GM21717 (cell line): ENCODE measurements around the gene NLK.
"Not testable (repeated sequence)": the region's sequence is repeated elsewhere in the genome, so short reads cannot be mapped to it uniquely, and the experiment has no call there.

Source experiments
- ATAC-seq: cut with Tn5 transposase; IDR thresholded peaks from one replicate; pipeline ENCODE4 v1.9.1; 2021; ENCODE audit warnings: mild to moderate bottlenecking, moderate library complexity; ENCODE audit not compliant: unreplicated experiment

NLK gene

DNA sequence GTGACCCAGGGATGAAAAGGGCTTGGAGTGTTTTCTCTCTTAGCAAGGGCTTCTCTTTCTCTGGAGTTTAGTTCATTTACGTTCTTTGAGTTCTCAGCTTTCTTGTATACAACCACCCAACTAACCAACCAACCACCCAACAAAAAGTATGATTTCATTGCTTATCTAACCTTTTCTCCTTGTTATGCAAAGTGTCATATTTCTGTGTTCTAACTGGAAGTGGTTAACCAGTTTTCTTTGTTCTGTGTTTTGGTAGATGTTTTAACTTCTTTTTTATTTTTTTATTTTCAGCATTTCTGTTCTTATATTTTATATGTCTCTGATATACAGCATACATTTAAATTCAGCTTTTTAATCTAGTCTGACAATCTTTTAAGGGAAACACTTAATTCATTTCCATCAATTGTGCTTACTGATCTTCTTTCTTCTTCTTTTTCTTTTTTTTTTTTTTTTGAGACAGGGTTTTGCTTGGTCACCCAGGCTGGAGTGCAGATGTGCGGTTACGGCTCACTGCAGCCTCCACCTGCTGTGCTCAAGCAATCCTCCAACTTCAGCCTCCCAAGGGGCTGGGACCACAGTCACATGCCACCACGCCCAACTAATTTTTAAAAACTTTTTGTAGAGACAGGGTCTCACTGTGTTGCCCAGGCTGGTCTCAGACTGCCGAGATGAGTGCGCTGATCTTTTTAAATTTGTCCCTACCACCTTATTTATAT is 29.6 kb downstream of the NLK start:
- ATAC-seq, result no peak

DNA sequence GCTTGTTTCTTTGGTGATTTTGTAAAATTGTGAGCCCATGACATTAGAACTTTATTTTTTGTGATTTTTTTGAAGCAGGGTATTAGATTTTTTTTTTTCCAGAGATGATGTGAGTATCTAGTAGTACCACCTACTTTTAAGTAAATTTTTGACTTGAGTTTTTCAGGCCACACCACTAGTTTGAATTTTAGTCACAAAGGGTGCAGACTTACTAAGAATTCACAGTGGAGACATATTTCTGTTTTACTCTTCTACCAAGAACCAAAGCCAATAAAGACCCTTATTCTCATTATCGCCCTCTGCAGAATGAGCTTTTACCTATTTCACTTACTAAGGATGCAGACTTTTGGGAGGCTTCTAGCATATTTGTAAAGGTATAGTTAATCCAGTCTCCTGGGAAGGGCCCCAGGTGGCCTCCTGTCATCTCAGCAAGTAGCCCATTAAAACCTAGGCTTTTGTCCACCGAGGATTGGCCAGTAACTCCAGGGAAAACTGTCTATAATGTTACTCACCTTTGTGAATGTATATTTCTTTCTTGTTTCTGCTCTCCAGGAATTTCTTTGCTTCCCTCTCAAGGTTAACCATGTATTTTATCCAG is 30.6 kb downstream of the NLK start:
- no peak for ATAC-seq

DNA sequence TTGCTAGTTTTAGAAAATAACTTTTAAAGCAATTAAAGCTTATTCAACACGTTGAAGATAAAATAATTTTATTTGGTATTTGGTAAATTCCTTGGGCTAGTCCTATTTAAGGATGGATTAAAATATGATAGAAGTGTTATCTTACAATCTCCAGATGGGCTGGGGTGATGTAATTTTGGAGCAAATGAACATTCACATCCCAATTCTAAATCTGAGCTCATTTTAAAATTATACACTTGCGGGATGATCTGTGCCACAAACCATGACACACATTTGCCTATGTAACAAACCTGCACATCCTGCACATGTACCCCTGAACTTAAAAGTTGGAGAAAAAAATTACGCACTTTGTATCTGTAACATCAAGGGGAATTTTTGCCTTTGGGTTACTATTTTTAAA is 31.5 kb downstream of the NLK start:
- ATAC-seq, result no peak

DNA sequence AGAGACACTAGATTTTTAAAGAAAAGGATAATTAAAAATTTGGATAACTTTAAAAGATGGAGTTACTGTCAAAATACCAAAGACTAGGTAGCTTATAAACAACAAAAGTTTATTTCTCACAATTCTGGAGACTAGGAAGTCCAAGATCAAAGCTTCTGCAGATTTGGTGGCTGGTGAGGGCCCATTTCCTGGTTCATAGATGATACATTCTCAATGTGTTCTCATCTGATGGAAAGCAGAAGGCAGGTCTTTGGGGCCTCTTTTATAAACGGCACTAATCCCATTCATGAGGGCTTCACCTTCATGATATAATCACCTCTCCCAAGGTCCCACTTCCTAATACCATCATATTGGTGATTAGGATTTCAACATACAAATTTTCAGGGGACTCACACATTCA is 33.7 kb downstream of the NLK start:
- no peak for ATAC-seq

DNA sequence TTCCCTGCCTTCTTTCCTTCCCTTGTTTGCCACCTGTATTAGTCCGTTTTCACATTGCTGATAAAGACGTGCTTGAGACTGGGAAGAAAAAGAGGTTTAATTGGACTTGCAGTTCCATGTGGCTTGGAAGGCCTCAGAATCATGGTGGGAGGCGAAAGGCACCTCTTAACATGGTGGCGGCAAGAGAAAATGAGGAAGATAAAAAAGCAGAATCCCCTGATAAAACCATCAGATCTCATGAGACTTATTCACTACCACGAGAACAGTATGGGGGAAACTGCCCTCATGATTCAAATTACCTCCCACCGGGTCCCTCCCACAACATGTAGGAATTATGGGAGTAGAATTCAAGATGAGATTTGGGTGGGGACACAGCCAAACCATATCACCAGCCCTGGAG is 34.7 kb downstream of the NLK start:
- not testable (repeated sequence) for ATAC-seq

DNA sequence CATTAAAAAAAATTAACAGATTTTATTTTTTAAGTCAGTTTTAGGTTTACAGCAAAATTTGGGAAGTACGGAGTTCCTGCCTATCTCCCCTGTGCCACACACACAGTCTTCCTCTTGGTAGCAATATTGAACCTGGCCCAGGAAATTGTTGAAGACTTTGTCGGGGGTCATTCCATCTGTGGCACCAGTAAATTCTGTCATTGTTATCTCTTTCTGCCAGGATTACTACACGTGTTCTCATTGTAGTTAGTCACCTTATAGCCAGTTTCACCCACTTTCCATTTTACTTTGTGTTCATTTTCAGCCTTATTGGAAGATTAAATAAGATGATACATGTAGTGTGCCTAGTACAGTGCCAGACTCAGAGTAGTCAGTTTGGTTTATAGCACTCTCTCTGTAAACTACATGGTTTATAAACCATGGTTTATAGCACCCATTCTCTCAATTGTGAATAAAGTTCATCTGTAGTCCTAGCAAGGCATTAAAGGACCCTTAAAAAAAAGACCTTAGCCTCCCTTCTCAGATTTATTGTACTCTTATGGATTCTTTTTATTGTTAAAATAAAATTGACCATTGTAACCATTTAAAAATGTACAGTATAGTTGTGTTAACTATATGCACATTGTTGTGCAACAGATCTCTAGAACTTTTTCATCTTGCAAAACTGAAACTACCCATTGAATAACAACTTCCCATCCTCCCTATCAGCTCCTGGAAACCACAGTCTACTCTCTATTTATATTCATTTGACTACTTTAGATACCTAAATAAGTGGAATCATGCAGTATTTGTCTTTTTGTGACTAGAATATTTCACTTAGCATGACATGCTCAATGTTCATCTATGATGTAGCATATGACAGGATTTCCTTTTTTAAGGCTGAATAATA is 36.1 kb downstream of the NLK start:
- ATAC-seq, result no peak

DNA sequence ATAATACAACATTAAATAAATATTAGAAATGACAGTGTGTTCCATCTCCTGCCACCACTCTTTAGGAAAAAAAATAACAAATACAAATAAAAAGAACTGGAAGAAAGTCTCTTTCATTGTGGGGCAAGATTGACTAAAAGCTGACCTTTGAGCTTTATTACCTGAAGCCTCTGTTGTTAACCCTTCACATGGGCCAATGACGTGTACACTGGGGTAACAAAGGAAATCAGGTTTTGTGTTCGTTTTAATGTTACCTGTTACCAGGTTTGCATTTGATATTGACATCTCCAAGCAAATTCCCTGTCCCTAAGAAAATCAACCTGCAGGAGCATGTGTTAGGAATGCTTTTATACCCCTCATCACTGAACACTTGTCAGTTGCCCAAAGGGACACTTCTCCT is 39.0 kb downstream of the NLK start:
- ATAC-seq, result no peak

DNA sequence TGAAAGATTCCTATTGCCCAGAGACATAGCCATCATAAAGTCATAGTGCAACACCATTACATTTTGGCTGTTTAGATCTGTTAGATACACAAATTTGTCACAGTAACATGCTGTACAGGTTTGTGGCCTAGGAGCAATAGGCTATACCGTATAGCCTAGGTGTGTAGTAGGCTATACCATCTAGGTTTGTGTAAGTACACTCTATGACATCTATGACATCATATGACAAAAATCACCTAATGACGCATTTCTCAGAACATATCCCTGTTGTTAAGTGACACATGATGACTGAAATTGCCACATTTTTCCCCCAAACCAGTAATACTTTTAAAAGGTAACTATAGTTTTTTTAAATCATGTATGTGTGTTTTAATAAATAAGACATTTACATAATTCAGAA is 43.3 kb downstream of the NLK start:
- ATAC-seq, result no peak

DNA sequence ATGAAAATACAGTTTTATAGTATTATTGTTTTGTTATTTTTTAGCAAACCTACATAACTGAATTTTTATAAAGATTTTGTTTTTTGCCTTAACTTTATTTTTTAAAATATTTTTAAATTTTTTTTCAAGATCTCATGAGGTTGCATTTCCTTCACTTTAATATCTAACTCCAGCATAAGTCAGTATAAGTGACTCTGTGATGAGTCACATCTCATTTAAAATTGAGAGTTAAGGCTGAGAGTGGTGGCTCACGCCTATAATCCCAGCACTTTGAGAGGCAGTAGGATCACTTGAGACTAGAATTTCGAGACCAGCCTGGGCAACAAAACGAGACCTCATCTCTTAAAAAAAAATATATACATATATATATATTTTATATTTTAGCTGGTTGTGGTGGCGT is 44.0 kb downstream of the NLK start:
- ATAC-seq, result no peak

DNA sequence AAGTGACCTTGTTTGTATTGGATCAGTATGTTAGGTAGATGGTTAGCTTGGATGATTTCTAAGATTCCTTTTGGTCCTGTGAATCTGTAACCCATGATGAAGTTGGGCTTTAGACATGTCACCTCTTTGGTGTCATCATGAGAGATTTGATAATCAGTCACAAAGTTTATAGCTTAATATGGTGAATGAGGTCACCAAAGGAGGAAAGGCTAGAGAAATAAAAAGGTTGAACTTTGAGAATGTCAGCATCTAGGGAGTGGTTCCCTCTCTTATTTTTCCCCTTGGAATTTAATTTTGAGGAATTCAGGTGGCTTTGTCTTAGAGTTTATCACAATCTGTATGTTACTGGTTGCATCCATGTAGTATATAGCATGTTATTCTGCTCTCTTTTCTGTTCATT is 45.3 kb downstream of the NLK start:
- ATAC-seq, result no peak

DNA sequence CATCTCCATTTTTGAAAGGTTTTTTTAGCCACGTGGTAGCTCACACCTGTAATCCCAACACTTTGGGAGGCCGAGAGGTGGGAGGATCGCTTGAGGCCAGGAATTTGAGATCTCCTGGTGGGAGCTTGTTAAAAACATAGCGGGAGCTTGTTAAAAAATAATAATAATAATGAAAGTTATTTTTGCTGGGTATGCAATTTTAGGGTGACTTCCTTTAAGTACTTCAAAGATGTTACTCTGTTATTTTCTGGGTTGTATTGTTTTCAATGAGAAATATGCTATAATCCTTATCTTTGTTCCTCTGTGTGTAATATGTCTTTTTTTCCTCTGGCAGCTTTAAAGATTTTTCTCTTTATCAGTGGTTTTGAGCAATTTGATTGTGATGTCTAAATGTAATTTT is 48.1 kb downstream of the NLK start:
- ATAC-seq, result no peak

DNA sequence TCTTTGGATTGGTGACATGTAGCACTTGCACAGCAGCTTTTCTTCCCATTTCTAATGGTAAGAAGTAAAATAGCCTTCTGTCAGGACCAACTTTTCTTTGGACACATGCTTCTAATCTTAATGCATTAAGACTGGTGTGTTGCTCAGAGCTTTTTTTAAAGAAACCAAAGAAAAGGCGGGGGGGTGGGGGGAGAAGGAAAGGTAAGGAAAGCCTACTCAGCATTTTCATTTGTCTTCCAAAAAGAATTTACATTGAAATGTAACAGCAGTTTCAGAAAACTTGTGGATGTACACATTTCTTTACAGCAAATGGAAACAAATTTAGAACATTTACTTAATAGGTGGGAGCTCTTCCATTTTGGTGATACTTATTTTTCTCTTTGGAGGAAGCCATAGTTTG is 49.6 kb downstream of the NLK start:
- ATAC-seq, result no peak

DNA sequence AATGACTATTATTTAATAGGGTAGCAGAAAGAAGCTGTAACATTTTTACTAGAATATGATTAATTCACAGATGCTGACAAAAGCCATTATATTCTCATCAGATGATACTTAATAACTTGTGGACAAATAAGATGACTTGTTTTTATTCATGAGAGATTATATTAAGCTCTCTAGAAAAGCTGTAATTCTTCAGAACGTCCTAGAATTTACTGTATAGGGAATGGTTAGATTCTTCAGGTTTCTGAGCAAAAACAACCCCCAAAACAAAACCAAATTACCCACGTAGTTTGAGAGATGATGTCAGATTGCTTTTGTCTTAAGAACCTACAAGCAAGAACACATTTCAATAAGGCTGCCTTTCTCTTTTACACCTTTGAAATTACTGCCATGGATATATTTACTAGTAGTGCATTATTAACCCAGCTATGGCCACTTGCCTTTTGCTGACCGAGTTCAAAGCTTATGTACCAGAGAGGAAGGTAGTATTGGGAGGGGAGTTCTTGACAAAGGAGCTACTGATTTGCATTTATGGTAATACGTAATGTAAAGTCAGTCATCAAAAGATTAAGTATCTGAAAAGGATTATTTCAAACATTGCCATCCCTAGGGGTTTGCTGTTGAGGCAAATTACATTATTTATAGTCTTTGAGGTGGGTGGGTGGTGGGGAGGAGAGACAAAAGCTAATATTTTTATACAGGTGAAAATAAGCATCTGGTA is 51.7 kb downstream of the NLK start:
- no peak for ATAC-seq

DNA sequence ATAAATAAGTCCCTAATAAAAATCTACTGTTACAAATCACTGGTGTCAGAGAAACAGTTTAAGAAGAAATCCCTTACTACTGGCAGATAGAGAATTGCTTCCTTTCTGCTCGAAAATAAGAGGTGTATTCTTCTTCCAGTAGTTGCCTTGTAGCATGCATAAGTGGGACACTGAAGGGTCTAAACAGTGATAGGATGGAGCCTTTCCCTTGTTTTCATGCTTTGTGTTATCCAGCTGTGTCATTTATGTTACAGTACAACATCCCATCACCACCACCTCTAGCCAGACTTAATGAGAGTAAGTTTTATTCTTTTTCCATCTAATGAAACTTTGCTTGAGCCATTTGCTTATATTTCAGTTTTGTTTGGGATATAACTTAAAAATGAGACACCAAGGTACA is 54.3 kb downstream of the NLK start:
- ATAC-seq, result no peak

DNA sequence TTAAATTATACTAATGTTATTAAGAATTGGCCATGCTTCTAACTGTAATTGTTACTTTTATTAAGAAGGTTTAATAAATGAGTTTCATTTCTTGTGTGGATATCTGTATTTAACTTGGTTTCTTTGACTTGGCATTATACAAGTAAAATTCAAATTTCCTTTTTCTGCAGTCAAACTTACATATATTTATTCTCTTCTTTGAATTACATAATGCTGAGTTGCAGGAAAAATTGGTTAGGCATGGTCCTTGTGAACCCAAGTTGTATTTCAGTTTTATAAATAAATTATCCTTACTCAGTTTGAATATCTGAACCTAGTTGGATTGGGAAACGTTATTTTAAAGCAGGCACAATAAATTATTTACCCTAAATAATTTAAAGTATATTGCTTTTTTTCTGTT is 54.8 kb downstream of the NLK start:
- ATAC-seq, result no peak

DNA sequence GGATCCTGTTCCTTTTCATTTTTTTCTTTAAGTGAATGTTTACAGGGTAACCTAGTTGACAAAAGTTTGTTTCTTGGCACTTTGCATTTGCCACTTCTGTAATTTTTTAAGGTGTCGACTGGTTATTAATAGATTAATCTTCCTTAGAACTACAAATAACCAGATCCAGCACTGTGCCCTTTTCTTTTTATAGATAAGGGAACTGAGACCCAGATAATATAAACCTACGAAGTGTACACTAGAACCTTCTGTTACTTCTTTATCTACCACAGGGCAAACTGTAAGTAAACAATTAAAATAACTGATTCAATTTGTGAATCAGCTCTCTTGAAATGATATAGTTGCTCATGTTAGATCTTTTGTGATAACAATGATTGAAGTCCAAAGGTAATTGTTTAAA is 55.4 kb downstream of the NLK start:
- ATAC-seq, result no peak

DNA sequence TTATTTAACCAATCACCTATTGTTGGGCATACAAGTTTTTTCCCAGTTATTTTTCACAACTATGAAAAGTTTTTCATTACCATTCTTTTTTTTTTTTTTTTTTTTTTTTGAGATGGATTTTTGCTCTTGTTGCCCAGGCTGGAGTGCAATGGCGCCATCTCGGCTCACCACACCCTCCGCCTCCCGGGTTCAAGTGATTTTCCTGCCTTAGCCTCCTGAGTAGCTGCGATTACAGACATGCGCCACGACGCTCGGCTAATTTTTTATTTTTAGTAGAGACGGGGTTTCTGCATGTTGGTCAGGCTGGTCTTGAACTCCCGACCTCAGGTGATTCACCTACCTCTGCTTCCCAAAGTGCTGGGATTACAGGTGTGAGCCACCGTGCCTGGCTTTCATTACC is 56.1 kb downstream of the NLK start:
- ATAC-seq, result not testable (repeated sequence)

DNA sequence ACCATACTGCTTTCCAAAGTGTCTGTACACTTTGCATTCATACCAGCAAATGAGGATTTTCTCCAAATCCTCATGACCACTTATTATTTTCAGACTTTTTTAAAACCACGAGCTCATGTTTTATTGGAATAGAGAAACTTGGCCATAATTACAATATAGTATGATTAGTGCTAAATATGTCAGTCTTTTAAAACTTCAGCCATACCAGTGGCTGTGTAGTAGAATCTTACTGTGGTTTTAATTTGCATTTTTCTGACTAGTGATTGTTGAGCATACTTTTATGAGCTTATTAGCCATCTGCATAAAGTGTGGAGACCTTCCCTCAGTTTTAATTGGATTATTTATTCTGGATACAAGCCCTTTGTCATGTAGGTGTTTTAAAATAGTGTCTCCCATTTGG is 57.8 kb downstream of the NLK start:
- ATAC-seq, result no peak

DNA sequence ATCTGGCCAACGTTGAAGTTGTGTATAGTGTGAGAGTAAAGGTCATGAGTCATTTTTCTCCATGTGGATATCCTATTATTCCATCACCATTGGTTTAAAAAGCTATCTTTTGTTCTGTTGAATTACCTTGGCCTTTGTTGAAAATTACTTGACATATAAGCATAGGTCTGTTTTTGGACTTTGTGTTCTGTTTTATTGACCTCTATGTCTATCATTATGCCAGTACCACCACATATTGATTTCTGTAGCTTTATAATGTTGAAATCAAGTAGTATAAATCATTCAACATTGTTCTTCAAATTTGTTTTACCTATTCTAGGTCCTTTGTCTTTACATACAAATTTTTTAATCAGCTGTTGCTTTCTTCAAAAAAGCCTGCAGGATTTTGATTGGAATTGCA is 58.5 kb downstream of the NLK start:
- no peak for ATAC-seq

DNA sequence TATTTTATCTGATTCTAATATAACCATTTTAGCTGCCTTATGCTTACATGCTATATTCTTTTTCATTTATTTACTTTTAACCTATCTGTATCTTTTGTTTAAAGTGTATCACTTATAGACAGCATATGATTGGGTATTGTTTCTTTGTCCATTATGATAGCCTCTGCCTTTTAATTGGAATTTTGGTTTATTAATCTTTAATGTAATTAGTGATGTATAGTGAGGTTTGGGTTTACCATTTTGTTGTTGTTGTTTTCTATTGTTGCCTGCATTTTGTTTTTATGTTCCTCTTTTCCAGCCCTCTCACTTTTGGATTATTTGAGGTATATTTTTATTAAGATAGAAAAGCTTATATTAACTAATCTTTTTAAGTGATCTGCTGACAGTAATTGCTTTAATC is 59.4 kb downstream of the NLK start:
- no peak for ATAC-seq

DNA sequence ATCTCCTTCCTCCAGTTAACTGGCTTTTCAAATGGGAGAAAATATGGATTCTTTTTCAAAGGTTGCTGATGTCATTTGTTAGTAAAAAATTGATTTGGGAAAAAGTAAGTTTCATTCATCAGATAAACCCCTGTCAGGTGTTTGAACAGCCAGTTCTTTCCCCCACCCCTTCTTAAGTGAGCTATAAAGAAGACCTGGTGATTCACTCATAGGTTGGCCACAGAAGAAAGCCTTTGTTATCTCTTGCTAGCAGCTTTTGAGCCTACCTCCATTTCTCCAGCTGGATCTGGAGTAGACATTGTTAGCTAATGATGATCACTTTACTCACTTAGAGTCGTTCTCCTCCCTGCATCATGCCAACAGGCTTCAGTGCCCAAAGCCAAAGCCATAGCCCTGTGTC is 63.0 kb downstream of the NLK start:
- ATAC-seq, result no peak
